NCI-H2107 treated with DMSO at 0.1 percent for 48 hours (cell line): ENCODE measurements around the gene SPATA9.
"Not testable (repeated sequence)": the region's sequence is repeated elsewhere in the genome, so short reads cannot be mapped to it uniquely, and the experiment has no call there.

ENCODE experiments used
- DNase-seq: peaks from one replicate; lab custom pipeline; 2025; ENCODE audit not compliant: unreplicated experiment; lab: John Stamatoyannopoulos, UW

The SPATA9 gene

DNA sequence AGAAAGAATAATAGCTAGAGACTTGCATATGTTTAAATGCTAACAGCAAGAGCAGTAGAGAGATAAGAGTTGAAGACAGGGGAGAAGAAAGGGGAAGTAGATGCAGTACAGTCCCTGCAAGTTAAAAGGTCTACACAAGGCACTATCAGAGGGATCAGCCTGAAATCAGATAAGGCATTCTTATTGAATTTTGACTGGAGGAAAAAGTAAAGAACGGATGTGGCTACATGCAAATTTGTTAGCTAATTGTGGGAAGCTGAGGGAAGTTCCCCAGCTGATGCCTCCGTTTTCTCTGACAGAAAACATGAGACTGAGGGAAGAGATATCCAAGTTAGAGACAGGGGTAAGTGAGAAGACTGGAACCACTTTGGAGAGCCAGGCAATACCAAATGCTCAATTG lies 35.4 kb upstream of the SPATA9 start:
- no peak for DNase-seq

DNA sequence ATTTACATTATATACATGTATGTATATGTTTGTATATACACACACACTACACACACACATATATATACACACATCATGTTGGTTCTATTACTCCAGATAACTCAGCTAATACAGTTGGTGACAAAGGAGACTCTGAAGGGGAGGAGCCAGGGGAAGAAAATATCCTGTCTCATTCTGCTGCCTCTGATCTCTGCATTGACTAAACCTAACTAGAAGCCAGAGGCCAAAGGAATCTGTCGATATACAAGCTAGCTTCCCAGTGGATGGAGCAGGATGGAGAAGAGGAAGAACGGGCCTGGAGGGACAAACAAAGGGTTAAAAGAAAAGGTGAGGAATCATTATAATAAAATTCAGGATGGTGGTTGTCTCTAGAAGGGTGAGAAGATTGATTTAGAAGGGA lies 34.6 kb upstream of the SPATA9 start:
- no peak for DNase-seq

DNA sequence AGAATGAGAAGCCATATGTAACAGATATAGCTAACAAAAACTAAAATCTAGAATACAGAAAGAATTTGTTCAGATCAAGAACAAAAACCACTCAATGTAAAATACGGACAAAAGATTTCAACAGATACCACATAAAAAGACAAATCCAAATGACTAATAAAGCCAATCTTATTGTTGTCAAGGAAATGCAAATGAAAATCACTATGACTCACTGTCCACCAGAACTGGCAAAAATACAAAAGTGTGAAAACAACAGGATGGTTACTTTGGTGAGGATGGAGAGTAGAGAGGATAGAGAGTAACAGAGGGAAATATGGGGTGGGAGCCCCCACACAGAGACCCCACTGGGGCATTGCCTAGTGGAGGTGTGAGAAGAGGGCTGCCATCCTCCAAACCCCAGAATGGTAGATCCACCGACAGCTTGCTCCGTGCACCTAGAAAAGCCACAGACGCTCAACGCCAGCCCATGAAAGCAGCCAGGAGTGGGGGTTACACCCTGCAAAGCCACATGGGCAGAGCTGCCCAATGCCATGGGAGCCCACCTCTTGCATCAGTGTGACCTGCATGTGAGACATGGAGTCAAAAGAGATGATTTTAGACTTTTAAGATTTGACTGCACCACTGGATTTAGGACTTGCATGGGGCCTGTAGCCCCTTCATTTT lies 33.1 kb upstream of the SPATA9 start:
- no peak for DNase-seq

DNA sequence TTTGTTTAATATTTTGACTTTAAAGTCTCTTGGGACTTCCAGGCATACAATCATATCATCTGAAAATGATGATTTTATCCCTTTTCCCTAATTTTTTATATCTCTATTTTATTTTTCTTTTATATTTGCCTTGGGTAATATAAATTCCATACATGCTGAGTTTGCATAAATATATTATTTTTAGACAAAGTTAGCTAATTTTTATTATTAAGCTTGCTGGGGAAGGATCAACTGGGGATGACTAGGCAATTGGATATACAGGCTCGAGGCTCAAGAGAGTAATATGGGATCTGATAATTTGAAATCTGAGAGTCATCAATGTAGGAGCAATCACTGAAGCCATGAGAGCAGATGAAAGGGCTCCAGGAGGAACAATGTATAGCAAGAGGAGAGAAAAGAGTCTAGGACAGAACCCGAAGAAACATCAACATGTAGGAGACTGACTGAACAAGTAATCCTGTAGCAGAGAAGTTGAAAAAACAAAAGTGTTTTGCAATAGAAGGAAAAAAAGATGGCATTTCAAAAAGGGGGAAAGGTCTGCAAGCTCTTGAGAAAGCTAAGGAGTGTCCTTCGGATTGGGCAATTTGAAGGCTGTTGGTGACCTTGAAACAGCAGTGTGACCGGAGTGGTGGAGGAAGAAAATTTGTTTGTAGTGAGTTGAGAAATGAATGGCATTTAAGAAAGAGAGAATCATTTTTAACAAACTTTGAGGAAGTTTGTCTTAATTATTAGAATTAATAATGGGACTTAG lies 31.3 kb upstream of the SPATA9 start:
- DNase-seq: no peak

GRCh38 chr5:95713246-95713645 lies 30.5 kb upstream of the SPATA9 start:
- DNase-seq: not testable (repeated sequence)

DNA sequence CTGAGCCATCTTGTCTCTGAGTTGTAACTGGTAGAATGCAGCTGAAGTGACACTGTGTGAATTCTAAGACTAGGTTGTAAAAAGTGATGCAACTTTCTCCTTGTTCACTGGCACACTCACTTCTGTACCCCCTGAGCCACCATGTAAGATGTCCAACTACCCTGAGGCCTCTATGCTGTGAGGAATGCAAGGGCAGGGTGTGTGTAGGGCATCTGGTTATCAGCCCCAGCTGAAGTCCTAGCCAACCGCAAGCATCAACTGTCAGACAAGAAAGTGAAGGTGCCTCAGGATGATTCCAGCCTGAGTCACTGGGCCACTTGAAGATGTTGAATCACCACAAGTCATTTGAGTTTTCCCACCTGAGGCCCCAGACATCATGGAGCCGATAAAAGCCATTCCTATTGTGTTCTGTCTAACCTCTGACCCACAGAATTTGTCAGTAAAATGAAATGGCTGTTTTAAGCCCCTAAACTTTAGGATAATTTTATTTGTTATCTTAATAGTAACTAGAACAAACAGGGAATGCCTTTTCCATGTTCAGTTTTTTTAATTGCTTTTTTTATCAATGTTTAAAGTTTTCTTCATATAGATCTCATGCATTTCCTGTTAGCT lies 29.7 kb upstream of the SPATA9 start:
- no peak for DNase-seq

DNA sequence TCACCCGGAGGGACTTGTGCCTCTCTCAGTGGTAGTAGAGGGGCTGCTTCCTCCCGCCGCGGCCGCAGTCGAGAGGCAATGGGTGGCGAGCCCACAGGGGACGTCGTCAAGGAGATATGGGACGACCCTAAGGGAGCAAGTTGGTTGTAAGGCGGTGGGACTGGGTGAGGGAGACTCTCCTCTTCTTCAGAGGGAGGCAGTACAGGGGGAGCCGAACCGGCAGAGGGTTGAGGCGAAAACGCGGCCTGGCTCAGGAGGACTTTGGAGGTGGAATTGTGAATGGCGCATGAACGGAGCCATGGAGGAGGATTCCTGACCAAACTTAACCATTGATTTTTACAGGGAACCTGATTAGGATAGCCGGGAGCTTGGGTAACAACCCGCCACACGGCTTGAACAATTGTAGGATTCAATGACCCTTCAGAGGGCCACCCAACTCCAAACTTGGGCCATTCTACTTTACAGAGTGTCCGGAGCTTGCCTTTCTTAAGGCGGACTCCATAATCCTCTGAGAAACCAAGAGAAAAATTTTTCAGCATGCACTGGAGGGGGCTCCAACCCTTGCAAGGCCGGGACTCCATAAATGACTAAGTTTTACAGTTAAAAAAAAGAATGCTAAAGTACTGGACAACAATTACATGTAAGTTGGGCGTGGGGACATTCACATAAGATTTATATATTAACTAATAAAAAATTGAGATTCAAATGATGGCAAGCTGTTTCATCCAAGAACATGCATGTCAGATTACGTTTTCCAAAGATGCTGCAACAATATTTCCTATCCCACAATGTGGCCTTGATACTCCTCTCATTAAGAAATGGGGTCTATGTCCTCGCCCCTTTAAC lies 28.9 kb upstream of the SPATA9 start:
- DNase-seq: no peak

DNA sequence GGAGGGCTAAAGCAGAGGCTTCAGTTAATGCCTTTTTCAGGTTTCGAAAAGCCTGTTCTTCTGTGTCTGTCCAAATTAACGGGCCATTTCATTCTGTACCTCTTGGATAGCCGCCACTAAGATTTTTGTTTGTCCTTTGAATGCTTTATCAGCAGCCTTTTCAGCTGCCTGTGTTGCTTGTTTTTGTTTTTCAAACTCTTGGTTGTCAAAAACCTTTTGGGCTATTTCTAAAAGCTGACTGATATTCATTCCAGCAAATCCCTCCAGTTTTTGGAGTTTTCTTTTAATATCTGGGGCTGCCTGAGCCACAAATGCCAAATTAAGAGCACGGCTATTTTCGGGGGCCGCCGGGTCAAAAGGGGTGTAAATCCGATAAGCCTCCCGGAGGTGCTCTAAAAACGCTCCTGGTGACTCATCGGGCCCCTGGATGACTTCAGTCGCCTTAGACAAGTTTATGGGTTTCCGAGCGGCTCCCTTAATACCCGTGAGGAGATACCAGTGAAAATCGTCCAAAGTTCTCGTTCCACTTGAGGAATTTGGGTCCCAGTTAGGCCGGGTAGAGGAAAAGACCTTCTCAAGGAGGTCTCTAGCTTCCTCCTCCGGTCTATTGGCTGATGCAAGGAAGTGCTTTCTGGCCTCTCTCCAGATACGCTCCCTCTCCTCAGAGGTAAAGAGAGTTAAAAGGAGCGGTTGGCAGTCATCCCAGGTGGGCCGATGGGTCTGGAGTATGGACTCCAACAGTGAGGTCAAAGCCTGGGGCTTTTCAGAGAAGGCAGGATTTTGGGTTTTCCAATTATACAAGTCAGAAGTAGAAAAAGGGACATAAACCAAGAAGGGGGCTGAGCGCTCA lies 28.1 kb upstream of the SPATA9 start:
- DNase-seq: not testable (repeated sequence)

DNA sequence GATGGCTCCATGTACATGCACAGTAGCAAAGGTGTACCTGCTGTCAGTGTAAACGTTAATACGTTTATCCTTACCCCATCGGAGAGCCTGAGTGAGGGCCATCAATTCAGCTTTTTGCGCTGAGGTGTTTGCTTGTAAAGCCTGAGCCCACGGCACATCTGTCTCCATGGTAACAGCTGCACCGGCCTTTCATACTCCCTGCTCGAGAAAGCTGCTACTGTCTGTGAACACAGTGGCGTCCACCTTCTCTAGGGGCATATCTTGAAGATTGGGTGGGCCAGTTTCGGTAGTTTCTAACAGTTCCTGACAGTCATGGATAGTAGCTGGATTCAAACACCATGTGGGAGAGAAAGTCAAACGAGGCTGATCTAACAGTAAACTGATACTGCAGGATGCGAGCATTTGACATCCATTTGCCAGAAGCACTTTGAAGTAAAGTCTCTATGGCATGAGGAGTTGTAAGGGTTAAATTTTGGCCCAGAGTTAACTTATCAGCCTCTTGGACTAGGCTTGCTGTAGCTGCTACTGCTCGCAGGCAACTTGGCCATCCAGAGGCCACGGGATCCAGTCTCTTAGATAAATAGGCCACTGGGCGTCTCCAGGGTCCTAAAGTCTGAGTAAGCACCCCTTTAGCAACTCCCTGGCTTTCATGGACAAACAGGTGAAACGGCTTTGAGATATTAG lies 27.3 kb upstream of the SPATA9 start:
- DNase-seq: no peak

DNA sequence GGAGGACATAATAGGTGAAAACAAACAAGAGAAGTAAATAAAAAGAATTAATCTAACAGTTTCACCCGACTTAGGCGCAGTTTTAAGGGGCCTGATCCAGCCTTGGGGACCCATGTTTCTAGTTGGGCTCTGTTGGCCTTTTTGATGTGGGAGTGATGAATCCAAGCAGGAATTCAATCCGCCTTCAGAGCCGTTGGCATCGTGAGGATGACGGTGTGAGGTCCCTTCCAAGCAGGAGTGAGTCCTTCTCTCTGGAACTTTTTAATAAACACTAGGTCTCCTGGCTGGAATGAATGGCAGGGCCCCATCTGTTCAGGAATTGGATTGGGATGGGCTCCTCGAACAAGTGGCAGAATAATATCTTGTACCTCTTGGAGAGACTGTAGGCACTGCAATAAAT lies 26.1 kb upstream of the SPATA9 start:
- DNase-seq: no peak

GRCh38 chr5:95707534-95708188 lies 24.9 kb upstream of the SPATA9 start:
- DNase-seq: not testable (repeated sequence)

GRCh38 chr5:95707055-95707454 lies 24.3 kb upstream of the SPATA9 start:
- no peak for DNase-seq

GRCh38 chr5:95706196-95706595 lies 23.4 kb upstream of the SPATA9 start:
- DNase-seq: not testable (repeated sequence)

DNA sequence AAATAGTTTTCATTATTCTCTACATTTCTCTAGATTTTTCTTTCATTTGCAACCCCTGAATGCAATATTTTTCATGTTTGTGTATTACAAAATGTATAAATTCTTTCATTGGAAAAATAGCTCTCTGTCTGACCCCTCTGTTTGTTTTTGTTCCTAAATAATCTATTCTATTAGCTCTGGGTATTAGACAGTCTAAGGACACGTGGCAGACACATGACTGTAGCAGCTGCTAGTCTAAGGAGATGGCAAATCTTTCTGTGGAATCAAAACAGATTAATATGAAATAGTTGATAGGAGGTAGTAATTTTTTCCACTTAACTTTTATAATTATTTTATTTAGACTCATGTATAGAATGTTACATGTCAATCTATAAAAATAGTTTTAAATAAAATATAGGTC lies 21.4 kb upstream of the SPATA9 start:
- DNase-seq: no peak

GRCh38 chr5:95701074-95701473 lies 18.3 kb upstream of the SPATA9 start:
- no peak for DNase-seq

DNA sequence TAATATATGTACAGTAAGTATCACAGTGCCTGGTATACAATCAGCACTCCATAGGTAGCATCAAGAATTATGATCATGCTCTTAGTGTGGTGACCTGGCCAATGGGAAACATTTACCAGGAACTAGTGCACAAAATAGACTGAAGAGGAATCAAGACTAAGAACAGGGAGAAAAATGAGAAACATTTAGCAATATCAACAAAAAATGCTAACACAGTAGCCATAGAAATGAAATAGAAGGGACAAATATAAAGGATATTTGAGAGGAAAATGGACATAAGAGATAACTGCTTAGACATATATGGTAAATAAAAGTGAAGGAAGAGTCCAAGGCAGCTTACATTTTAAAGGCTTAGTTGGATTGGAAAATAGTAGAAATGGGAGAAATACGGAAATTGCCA lies 16.5 kb upstream of the SPATA9 start:
- DNase-seq: no peak

DNA sequence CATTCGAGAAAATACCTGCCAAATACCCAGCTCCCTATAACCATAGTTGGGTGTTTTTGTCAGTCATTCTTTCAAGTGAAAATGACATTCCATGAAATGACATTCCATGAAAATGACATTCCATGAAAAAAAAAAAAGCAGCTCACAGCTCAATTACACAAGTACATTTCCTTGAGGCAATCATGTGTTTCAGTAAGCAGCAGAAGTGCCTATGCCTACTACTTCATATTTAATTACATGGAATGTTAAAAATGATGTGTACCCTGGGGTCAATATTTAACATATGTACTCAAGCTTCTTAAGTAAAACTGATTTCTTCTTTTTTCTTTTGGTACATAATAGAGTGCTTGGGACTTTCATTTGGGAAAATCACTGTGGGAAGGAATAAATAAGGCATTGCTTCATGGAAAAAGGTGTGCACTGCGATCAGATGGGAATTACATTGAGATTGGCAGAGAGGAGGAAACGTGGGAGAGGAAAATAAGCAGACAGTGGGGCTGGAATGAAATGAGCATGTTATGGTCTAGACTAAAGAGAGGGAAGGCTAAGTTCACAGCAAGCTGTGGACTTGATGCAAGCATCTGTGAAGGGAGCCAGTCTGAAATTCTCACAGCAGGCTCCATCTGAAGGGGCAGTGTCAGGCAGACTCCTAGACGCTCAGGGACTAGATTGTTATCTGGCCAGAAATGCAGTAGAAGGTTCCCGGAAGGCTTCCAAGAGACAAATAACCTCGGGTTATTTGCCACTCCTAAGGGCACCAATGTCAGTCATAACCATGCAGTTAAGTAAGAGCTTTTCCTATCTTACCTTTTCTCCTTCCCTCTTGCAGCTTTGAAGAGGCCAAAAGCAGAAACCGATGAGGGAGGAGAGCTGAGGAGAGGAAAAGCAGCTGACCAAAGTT lies 15.2 kb upstream of the SPATA9 start:
- DNase-seq: no peak

GRCh38 chr5:95690333-95690732 lies 7.5 kb upstream of the SPATA9 start:
- DNase-seq: no peak
